Heart left ventricle (tissue), 13 donors: Measurements from ENCODE around the gene MYL9.

Experiments used
- POLR2A ChIP-seq, 2 donors: fragments of 450-650 bp; IDR thresholded peaks; one replicate each; pipeline ENCODE4 v1.6.1; 2017; ENCODE audit warnings: antibody characterized with exemption in 2 of 2, mild to moderate bottlenecking in 2 of 2, moderate library complexity in 2 of 2
- TF ChIP-seq, protein P1 (sequence below), 12 donors: fragments of 200-600 bp; sonication (generic) in 4 of 12; IDR thresholded peaks; one replicate each; pipeline versions ENCODE4 v1.5.0 to v1.8.0; 2018 to 2022; ENCODE audit warnings: antibody characterized with exemption in 12 of 12, mild to moderate bottlenecking in 5 of 12
- donor health status: ischemic (EF 13 %, LVEDD 7.1; RV severe dilation, severe dysfunction).
- donor health status: DM: no; HTN: yes; CAD: no.
- donor health status: DM: no; HTN: no; CAD: no.
- donor health status: ischemic (EF 25% LVEDD 6.9; RV normal size, moderate dysfunction).
- donor health status: ischemic (EF 25% LVEDD 5.7; RV mildly dilated, moderate dysfunction).
- donor health status: ischemic (EF 35%, LVEDD 5.7; RV mildly dilated, moderate dysfunction).
- donor health status: nonischemic (EF 11% LVEDD 7.7; RV severe dilation, severe dysfunction).
- donor health status: DM: yes; HTN: yes; CAD: no.
- donor health status: PGD.
- donor health status: ischemic (EF 29% LVEDD 5.4; RV normal size, mild dysfunction).
- donor health status: nonischemic (EF 23%, LVEDD 6.1; RV moderate dilation, normal function).

- TF ChIP-seq, protein P1, sequence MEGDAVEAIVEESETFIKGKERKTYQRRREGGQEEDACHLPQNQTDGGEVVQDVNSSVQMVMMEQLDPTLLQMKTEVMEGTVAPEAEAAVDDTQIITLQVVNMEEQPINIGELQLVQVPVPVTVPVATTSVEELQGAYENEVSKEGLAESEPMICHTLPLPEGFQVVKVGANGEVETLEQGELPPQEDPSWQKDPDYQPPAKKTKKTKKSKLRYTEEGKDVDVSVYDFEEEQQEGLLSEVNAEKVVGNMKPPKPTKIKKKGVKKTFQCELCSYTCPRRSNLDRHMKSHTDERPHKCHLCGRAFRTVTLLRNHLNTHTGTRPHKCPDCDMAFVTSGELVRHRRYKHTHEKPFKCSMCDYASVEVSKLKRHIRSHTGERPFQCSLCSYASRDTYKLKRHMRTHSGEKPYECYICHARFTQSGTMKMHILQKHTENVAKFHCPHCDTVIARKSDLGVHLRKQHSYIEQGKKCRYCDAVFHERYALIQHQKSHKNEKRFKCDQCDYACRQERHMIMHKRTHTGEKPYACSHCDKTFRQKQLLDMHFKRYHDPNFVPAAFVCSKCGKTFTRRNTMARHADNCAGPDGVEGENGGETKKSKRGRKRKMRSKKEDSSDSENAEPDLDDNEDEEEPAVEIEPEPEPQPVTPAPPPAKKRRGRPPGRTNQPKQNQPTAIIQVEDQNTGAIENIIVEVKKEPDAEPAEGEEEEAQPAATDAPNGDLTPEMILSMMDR (IDR thresholded peaks at IDR 0.05) = no peak
- no peak for TF ChIP-seq POLR2A (IDR thresholded peaks at IDR 0.05)
Measured at GRCh38 chr20:36525620-36526365, 15.5 kb upstream of the MYL9 start.
